ENCODE measurements around the gene TMEM139. TPM values are rescaled to one million over a fixed set of nuclear protein-coding genes. Genes with fewer than 3 reads are reported as not detected.

TMEM139 gene
- total RNA-seq, 1 donor from 2014 or later: 1.0 TPM

DNA sequence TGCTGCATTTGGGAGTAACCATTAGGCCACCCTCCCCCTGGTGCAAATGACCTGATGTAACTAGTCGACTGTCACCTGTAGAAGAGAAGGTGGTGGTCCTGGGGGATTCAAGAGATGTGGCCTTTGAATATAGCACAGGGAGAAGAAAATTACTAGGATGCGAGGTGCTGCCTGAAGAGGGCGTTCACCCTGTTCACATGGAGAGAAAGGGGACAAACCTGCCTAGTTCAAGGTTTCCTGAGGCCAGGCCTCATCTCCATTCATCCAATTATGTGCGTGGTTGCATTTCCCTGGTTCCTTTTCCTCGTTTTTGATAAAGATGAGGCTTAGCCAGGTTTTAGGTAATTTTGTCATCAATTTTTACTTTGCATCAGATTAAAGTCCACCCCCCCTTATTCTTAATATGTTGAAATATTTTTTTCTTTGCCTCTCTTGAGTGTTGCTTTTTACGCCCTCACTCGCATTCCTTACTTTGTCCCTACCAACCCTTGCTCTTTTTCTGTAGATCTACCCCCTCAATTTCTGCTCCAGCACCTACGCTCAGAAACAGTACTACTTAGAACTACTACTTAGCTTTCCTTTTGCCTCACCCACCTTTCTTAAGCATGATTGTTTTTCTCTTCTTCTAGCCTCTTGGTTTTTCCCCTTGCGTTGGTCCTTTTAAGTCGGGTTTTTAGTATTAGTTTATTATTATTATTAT, 44.9 kb downstream of the TMEM139 start:
- Histone ChIP-seq H3K36me3 (ENCODE audit: control insufficient read depth in 3 of 3, insufficient read depth in 3 of 3, low read length in 3 of 3) (peaks cover 4 to 23% (median 17%) of the 10 kb centered on the region in 3 donors), H3K4me1 (ENCODE audit: control insufficient read depth in 3 of 3, insufficient read depth in 3 of 3, low read length in 3 of 3) (peaks cover 20 to 21% (median 21%) of the 10 kb centered on the region in 3 donors), H3K27ac (ENCODE audit: low read depth, low read length) (no peak overlapping the region), H3K9me3 (ENCODE audit: control insufficient read depth in 3 of 3, low read length in 3 of 3) (no peaks in the 10 kb centered on the region), H3K4me3 (ENCODE audit: low read length in 3 of 3) (no peak overlapping the region), H3K27me3 (ENCODE audit: control insufficient read depth in 3 of 3, insufficient read depth in 3 of 3, low read length in 3 of 3) (no peaks in the 10 kb centered on the region), H3K9ac (ENCODE audit: low read depth in 1 of 3, low read length in 3 of 3) (no peak overlapping the region)

DNA sequence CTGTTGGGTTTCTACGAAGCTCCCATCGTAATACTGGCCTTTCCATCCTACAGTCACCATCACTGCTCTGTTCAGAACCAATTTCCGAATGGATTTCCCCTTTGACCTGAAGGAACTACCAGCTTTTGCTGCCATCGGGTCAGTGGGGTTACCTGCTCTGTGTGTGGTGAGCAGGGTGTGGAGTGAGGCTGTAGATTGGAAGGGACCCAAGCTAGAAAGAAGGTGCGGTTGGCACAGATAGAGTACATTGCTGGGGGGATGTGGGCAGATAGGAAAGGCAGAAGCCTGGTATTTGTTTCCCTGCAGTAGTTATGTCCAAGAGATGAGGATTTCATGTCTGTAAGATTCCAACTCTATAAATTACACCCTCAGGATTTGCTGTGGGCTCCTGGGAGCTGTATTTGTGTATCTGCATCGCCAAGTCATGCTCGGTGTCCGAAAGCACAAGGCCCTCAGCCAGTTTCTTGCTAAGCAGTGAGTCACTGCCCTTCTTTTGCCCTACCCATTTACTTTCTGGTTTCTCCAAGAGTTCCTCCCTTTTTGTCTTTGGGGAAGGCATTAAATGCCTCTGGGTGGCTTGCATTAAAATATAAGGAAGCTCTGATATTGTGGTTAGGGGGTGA, 46.5 kb downstream of the TMEM139 start:
- Histone ChIP-seq H3K9ac (ENCODE audit: low read depth in 1 of 3, low read length in 3 of 3) (peak overlapping the region in 1 of 3 donors; percentile 1), H3K27ac (ENCODE audit: low read depth, low read length) (peak overlapping the region; percentile 82)

DNA sequence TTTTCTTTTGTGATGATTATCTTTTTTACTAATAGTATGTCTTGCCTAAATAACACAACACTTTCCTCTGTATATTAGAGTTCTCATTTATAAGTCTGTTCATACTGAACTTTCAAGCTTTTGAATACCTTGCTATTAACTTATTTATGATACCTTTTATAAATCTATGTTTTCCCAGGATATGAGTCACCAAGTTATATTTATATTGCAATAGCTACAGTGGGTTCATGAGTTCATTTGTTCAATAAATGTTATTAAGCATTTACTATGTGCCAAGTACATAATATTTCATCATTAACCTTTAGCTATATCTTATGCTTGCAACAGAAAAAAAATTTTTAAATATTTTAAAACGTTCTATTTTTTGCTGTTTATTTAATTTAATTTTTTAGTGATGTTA, 49.5 kb downstream of the TMEM139 start:
- peaks cover 6 to 33% (median 20%) of the 10 kb centered on the region in 3 donors for H3K36me3 ChIP-seq (ENCODE audit: control insufficient read depth in 3 of 3, insufficient read depth in 3 of 3, low read length in 3 of 3)
- H3K27ac ChIP-seq (ENCODE audit: low read depth, low read length): no peak overlapping the region
- H3K4me1 ChIP-seq (ENCODE audit: control insufficient read depth in 3 of 3, insufficient read depth in 3 of 3, low read length in 3 of 3): peaks cover 20 to 21% (median 21%) of the 10 kb centered on the region in 3 donors
- H3K4me3 ChIP-seq (ENCODE audit: low read length in 3 of 3): no peak overlapping the region
- H3K9ac ChIP-seq (ENCODE audit: low read depth in 1 of 3, low read length in 3 of 3): no peak overlapping the region
- no peaks in the 10 kb centered on the region for H3K27me3 ChIP-seq (ENCODE audit: control insufficient read depth in 3 of 3, insufficient read depth in 3 of 3, low read length in 3 of 3)
- no peaks in the 10 kb centered on the region for H3K9me3 ChIP-seq (ENCODE audit: control insufficient read depth in 3 of 3, low read length in 3 of 3)

More for the DNA sequence above, 46.5 kb downstream of the TMEM139 start:
- Histone ChIP-seq H3K36me3 (ENCODE audit: control insufficient read depth in 3 of 3, insufficient read depth in 3 of 3, low read length in 3 of 3) (peaks cover 5 to 19% (median 13%) of the 10 kb centered on the region in 3 donors), H3K4me1 (ENCODE audit: control insufficient read depth in 3 of 3, insufficient read depth in 3 of 3, low read length in 3 of 3) (peaks cover 20 to 21% (median 21%) of the 10 kb centered on the region in 3 donors), H3K9me3 (ENCODE audit: control insufficient read depth in 3 of 3, low read length in 3 of 3) (no peaks in the 10 kb centered on the region), H3K4me3 (ENCODE audit: low read length in 3 of 3) (no peak overlapping the region), H3K27me3 (ENCODE audit: control insufficient read depth in 3 of 3, insufficient read depth in 3 of 3, low read length in 3 of 3) (no peaks in the 10 kb centered on the region)

DNA sequence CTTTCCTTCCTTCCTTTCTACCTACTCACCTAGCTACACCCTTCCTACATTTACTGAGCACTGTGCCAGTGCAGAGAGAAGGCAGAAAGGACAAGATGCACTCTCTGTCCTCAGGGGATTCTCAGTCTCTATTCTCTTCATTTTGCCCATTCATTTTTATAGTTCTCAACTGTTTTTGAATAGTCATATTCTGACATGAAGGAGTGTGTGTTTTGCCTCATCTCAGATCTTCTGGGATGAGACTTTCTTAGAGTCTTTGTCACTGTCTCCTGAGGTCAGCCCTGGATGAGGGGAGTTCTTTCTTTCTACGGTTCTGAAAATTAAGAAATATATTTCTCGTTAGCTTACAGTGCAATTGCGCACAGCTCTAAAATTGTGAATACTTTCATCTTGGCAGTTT, 52.5 kb downstream of the TMEM139 start:
- peaks cover 0 to 9% (median 7%) of the 10 kb centered on the region in 3 donors for H3K4me1 ChIP-seq (ENCODE audit: control insufficient read depth in 3 of 3, insufficient read depth in 3 of 3, low read length in 3 of 3)
- no peak overlapping the region for H3K4me3 ChIP-seq (ENCODE audit: low read length in 3 of 3)
- H3K27me3 ChIP-seq (ENCODE audit: control insufficient read depth in 3 of 3, insufficient read depth in 3 of 3, low read length in 3 of 3): no peaks in the 10 kb centered on the region

More for the DNA sequence above, 52.5 kb downstream of the TMEM139 start:
- H3K27ac ChIP-seq (ENCODE audit: low read depth, low read length): no peak overlapping the region
- H3K36me3 ChIP-seq (ENCODE audit: control insufficient read depth in 3 of 3, insufficient read depth in 3 of 3, low read length in 3 of 3): peaks cover 15 to 53% (median 35%) of the 10 kb centered on the region in 3 donors
- no peaks in the 10 kb centered on the region for H3K9me3 ChIP-seq (ENCODE audit: control insufficient read depth in 3 of 3, low read length in 3 of 3)
- no peak overlapping the region for H3K9ac ChIP-seq (ENCODE audit: low read depth in 1 of 3, low read length in 3 of 3)

Small RNA genes lying within 50 kb of the gene (small RNA-seq; reads per million reads assigned to genes)
- gene RN7SL481P (not detected), gene RN7SL535P (not detected)

Other genes starting within 250 kb of the TMEM139 start
- not detected for gene OR6V1, start 232.6 kb upstream of the TMEM139 start, total RNA-seq
- gene PIP, start 152.9 kb upstream of the TMEM139 start, total RNA-seq: not detected
- not detected for gene TAS2R39, start 101.5 kb upstream of the TMEM139 start, total RNA-seq
- gene TAS2R40, start 62.9 kb upstream of the TMEM139 start, total RNA-seq: not detected
- 61.6 TPM for gene GSTK1, start 21.5 kb upstream of the TMEM139 start, total RNA-seq
- 9.4 TPM for gene CASP2, start 3.4 kb downstream of the TMEM139 start, total RNA-seq
- gene CLCN1, start 31.2 kb downstream of the TMEM139 start, total RNA-seq: 4.7 TPM
- gene FAM131B, start 77.8 kb downstream of the TMEM139 start, total RNA-seq: 1.0 TPM
- gene ZYX, start 96.4 kb downstream of the TMEM139 start, total RNA-seq: 17.7 TPM
- 0.52 TPM for gene EPHA1, start 123.9 kb downstream of the TMEM139 start, total RNA-seq
- not detected for gene TAS2R60, start 158.5 kb downstream of the TMEM139 start, total RNA-seq
- gene TAS2R41, start 192.9 kb downstream of the TMEM139 start, total RNA-seq: not detected

Measured in skeletal muscle tissue (tissue), 5 donors.